PFSK-1 (cell line): ENCODE measurements around the gene PCED1A.

Experiments
- FOXP2 ChIP-seq: optimal IDR thresholded peaks from 2 replicates; pipeline ENCODE3; 2011; ENCODE audit warnings: borderline replicate concordance, control low read depth, inconsistent platforms; ENCODE audit not compliant: insufficient read depth; ENCODE audit errors: extremely low read length, extremely low read depth
- POLR2AphosphoS5 ChIP-seq: IDR thresholded peaks from 2 replicates; pipeline ENCODE4 v1.6.1; 2012; ENCODE audit warnings: low read depth, mild to moderate bottlenecking, control low read depth, low read length, moderate library complexity
- SIN3A ChIP-seq: IDR thresholded peaks from 2 replicates; pipeline ENCODE4 v1.6.1; 2012; ENCODE audit warnings: mild to moderate bottlenecking, low read length, moderate library complexity, borderline replicate concordance; ENCODE audit not compliant: insufficient read depth
- TAF1 ChIP-seq: IDR thresholded peaks from 2 replicates; pipeline ENCODE4 v1.6.1; 2012; ENCODE audit warnings: low read length, control low read depth, borderline replicate concordance; ENCODE audit not compliant: insufficient read depth
- TF ChIP-seq, protein P1 (sequence below), 2 experiments: IDR thresholded peaks; 2 replicates each; pipeline versions ENCODE4 v1.6.1 to v1.8.0; 2011 to 2012; ENCODE audit warnings: low read depth in 2 of 2, low read length in 2 of 2, control low read depth in 1 of 2, inconsistent platforms in 1 of 2, mild to moderate bottlenecking in 1 of 2, moderate library complexity in 1 of 2; ENCODE audit not compliant: insufficient read depth in 1 of 2

DNA sequence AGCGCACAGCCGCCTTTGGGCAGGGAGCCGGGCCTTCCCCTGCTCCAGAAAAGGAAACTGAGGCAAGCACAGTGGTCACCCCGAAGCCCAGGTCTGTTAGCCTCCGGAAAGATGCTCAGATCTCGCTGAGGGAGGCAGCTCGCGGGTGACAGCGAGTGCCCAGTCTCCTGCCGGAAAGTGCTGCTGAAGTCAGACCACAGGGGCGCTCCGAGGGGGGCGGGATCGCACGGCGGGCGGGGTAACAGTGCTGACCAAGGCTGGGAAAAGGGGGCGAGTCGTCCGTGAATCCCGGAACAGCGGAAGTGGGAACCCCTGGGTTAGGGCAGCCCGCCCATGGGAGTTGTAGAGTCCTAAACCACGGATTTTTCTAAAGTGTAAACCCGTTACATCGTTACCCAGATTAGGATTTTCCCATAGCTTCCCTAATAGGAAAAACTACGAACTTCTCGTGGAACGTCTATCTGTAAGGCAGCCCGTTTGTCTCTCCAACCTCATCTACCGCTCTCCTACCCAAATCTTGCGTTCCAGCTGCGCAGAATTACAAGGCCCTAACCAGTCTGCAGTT, 594 bp upstream of the PCED1A start:
- TF ChIP-seq POLR2AphosphoS5 (no peak), SIN3A (no peak), TAF1 (no peak), FOXP2 (no peak)
- TF ChIP-seq, protein P1, sequence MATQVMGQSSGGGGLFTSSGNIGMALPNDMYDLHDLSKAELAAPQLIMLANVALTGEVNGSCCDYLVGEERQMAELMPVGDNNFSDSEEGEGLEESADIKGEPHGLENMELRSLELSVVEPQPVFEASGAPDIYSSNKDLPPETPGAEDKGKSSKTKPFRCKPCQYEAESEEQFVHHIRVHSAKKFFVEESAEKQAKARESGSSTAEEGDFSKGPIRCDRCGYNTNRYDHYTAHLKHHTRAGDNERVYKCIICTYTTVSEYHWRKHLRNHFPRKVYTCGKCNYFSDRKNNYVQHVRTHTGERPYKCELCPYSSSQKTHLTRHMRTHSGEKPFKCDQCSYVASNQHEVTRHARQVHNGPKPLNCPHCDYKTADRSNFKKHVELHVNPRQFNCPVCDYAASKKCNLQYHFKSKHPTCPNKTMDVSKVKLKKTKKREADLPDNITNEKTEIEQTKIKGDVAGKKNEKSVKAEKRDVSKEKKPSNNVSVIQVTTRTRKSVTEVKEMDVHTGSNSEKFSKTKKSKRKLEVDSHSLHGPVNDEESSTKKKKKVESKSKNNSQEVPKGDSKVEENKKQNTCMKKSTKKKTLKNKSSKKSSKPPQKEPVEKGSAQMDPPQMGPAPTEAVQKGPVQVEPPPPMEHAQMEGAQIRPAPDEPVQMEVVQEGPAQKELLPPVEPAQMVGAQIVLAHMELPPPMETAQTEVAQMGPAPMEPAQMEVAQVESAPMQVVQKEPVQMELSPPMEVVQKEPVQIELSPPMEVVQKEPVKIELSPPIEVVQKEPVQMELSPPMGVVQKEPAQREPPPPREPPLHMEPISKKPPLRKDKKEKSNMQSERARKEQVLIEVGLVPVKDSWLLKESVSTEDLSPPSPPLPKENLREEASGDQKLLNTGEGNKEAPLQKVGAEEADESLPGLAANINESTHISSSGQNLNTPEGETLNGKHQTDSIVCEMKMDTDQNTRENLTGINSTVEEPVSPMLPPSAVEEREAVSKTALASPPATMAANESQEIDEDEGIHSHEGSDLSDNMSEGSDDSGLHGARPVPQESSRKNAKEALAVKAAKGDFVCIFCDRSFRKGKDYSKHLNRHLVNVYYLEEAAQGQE (IDR thresholded peaks at IDR 0.05; ENCODE audit: insufficient read depth in 1 of 2, low read depth in 2 of 2, low read length in 2 of 2): no peak
